Peyer's patch (tissue), 4 donors: ENCODE results near the gene PLP2. TPM values are rescaled to one million over a fixed set of nuclear protein-coding genes. Genes with fewer than 3 reads are reported as not detected.

Experiments
- DNase-seq, 3 donors: peaks; one replicate each; pipeline ENCODE4 v3.0.0-alpha.2; 2017 to 2019
- H3K27ac ChIP-seq, 4 donors: fragments of 200-600 bp; sonication (generic); one replicate each; pipeline ENCODE4 v1.5.1; 2016 to 2019
- H3K27me3 ChIP-seq, 2 donors: fragments of 200-600 bp; sonication (generic); one replicate each; pipeline ENCODE4 v1.5.1; 2019
- H3K36me3 ChIP-seq, 3 donors: fragments of 200-600 bp; sonication (generic); one replicate each; pipeline ENCODE4 v1.5.1; 2016 to 2019
- H3K4me1 ChIP-seq, 4 donors: fragments of 200-600 bp; sonication (generic); one replicate each; pipeline ENCODE4 v1.5.1; 2016 to 2019
- H3K4me3 ChIP-seq, 4 donors: fragments of 200-600 bp; sonication (generic); 1 replicate in 3 of 4; 2 replicates in 1 of 4; pipeline ENCODE4 v1.5.1; 2016 to 2019; ENCODE audit warnings: mild to moderate bottlenecking in 1 of 4
- H3K9me3 ChIP-seq, 4 donors: fragments of 200-600 bp; sonication (generic); one replicate each; pipeline ENCODE4 v1.5.1; 2016 to 2019; ENCODE audit warnings: mild to moderate bottlenecking in 1 of 4
- POLR2A ChIP-seq, 2 donors: fragments of 450-650 bp; IDR thresholded peaks; one replicate each; pipeline ENCODE4 v1.5.1; 2017; ENCODE audit warnings: antibody characterized with exemption in 2 of 2, mild to moderate bottlenecking in 2 of 2, moderate library complexity in 2 of 2
- total RNA-seq, 4 donors: library from RNA; depleted of rRNA; stranded (reverse); fragments of >200 nt; gene quantifications; one replicate each; pipeline ENCODE4 v1.1.0, GENCODE V29; 2016
- TF ChIP-seq, protein P1 (sequence below), 6 experiments: fragments of 450-650 bp in 4 of 6; fragments of 200-600 bp in 2 of 6; sonication (generic) in 1 of 6; IDR thresholded peaks; one replicate each; pipeline ENCODE4 v1.5.1; 2017 to 2019; ENCODE audit warnings: antibody characterized with exemption in 6 of 6, mild to moderate bottlenecking in 3 of 6, moderate library complexity in 1 of 6

Gene PLP2
- total RNA-seq, 4 donors from 2014 or later: 16.1 to 36.6 (median 30.8) TPM

- TF ChIP-seq, protein P1, sequence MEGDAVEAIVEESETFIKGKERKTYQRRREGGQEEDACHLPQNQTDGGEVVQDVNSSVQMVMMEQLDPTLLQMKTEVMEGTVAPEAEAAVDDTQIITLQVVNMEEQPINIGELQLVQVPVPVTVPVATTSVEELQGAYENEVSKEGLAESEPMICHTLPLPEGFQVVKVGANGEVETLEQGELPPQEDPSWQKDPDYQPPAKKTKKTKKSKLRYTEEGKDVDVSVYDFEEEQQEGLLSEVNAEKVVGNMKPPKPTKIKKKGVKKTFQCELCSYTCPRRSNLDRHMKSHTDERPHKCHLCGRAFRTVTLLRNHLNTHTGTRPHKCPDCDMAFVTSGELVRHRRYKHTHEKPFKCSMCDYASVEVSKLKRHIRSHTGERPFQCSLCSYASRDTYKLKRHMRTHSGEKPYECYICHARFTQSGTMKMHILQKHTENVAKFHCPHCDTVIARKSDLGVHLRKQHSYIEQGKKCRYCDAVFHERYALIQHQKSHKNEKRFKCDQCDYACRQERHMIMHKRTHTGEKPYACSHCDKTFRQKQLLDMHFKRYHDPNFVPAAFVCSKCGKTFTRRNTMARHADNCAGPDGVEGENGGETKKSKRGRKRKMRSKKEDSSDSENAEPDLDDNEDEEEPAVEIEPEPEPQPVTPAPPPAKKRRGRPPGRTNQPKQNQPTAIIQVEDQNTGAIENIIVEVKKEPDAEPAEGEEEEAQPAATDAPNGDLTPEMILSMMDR (IDR thresholded peaks at IDR 0.05): peak in 5 of 6 experiments; percentile 40 to 46 (median 45)
- TF ChIP-seq POLR2A (IDR thresholded peaks at IDR 0.05): no peak
- H3K4me3 ChIP-seq: no peak overlapping the region
- H3K4me1 ChIP-seq: no peaks in the 10 kb centered on the region
- H3K9me3 ChIP-seq: no peaks in the 10 kb centered on the region
- DNase-seq: no peak
- H3K27me3 ChIP-seq: no peaks in the 10 kb centered on the region
- H3K27ac ChIP-seq: no peak overlapping the region
- no peaks in the 10 kb centered on the region for H3K36me3 ChIP-seq
Observed at GRCh38 chrX:49192722-49193328, 21.1 kb downstream of the PLP2 start.

- no peak for TF ChIP-seq POLR2A (IDR thresholded peaks at IDR 0.05)
- TF ChIP-seq, protein P1 (IDR thresholded peaks at IDR 0.05): no peak
Observed at GRCh38 chrX:49193542-49193964, 21.9 kb downstream of the PLP2 start.

DNA sequence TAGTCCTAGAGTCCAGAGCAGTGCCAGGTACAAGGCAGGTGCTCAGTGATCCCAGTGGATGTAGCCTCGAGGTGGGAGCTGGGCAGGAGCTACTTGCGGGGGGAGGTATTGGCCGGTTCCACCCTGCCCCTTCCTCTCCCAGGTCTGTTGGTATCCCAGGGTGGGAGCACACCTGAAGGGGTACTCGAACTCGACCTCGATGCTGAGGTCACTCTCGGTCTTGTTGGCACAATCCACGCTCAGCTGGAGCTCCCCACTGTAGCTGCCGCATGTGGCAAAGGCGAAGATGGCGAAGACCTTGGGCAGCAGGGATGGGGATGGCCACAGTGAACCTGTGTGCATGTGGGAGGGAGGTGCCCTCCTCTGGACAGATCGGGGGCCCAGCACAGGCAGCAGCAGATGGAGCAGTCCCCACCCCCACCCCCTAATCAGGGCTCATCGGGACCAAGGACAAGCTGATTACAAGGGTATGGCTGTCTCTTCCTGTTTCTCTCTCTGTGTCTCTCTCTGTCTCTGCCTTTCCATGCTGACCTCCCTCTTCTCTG is 25.9 kb downstream of the PLP2 start:
- TF ChIP-seq, protein P1 (IDR thresholded peaks at IDR 0.05): no peak
- TF ChIP-seq POLR2A (IDR thresholded peaks at IDR 0.05): no peak
- no peak for DNase-seq
- Histone ChIP-seq H3K4me3 (no peak overlapping the region), H3K9me3 (no peaks in the 10 kb centered on the region), H3K36me3 (no peaks in the 10 kb centered on the region), H3K4me1 (peaks cover 0 to 5% (median 2%) of the 10 kb centered on the region in 4 donors), H3K27me3 (no peaks in the 10 kb centered on the region), H3K27ac (no peak overlapping the region)

More at GRCh38 chrX:49193542-49193964, 21.9 kb downstream of the PLP2 start:
- DNase-seq: no peak
- H3K27ac ChIP-seq: no peak overlapping the region
- no peaks in the 10 kb centered on the region for H3K27me3 ChIP-seq
- H3K4me3 ChIP-seq: no peak overlapping the region
- H3K9me3 ChIP-seq: no peaks in the 10 kb centered on the region
- no peaks in the 10 kb centered on the region for H3K36me3 ChIP-seq
- no peaks in the 10 kb centered on the region for H3K4me1 ChIP-seq

DNA sequence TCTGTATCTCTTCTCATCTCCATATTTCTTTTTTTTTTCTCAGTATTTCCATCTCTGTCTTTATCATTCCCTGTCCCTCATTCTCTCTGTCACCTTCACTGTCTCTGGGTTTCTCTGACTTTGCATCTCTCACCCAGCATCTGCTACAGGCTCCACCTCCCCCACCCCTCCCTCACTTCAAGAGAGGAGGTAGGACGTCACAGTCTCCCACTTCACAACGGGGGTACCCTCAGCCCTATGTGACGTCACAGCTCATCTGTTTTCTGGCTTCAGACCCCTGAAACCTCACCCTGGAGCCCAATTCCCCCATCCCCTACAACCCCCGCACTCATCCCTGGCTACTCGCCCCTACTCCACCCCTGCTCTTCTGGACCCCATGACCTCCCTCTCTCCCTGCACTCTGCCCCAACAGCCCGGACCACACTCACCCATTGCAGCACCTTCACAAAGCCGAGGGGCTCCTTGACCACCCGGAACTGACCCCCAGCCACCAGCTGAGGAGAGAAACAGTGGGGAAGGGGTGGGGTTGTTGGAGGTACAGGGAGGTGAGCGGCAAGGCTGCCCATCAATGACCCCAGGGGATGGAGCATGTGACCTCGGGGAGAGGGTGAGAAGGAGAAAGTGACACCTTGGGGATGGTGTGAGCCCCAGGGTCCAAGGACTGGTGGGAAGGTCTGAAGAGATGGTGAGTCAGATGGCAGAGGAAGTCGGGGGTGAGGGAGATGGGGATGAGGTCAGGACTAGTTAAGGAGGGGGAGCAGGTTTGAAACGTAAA is 27.0 kb downstream of the PLP2 start:
- Histone ChIP-seq H3K27ac (no peak overlapping the region), H3K36me3 (no peaks in the 10 kb centered on the region), H3K4me1 (peaks cover 0 to 5% (median 2%) of the 10 kb centered on the region in 4 donors), H3K9me3 (no peaks in the 10 kb centered on the region), H3K4me3 (no peak overlapping the region), H3K27me3 (no peaks in the 10 kb centered on the region)
- TF ChIP-seq, protein P1 (IDR thresholded peaks at IDR 0.05): no peak
- TF ChIP-seq POLR2A (IDR thresholded peaks at IDR 0.05): no peak
- DNase-seq: no peak

- no peak for DNase-seq
- H3K27me3 ChIP-seq: no peaks in the 10 kb centered on the region
- H3K9me3 ChIP-seq: no peaks in the 10 kb centered on the region
- no peak overlapping the region for H3K27ac ChIP-seq
- TF ChIP-seq POLR2A (IDR thresholded peaks at IDR 0.05): no peak
- TF ChIP-seq, protein P1 (IDR thresholded peaks at IDR 0.05): no peak
- peaks cover 0 to 5% (median 2%) of the 10 kb centered on the region in 4 donors for H3K4me1 ChIP-seq
- H3K36me3 ChIP-seq: no peaks in the 10 kb centered on the region
- peak overlapping the region in 1 of 4 donors; percentile 45 for H3K4me3 ChIP-seq
Observed at GRCh38 chrX:49199315-49199595, 27.6 kb downstream of the PLP2 start.
